NT2/D1 (cell line): ENCODE results near the gene SAE1.

Experiments
- SUZ12 ChIP-seq: IDR thresholded peaks from 2 replicates; pipeline ENCODE4 v1.6.1; 2011; ENCODE audit not compliant: insufficient read length, insufficient read depth; ENCODE audit errors: extremely low read depth
- YY1 ChIP-seq: IDR thresholded peaks from 2 replicates; pipeline ENCODE4 v1.6.1; 2011; ENCODE audit not compliant: insufficient read length, insufficient read depth
- ZNF274 ChIP-seq: IDR thresholded peaks from 2 replicates; pipeline ENCODE4 v1.6.1; 2011; ENCODE audit warnings: mild to moderate bottlenecking, low read depth, low read length

- TF ChIP-seq ZNF274 (no peak), YY1 (peak; percentile 72), SUZ12 (no peak)
Measured at GRCh38 chr19:47112997-47113849, 17.4 kb upstream of the SAE1 start, which contains the start of gene ZC3H4.
